Measurements from ENCODE around the gene BNIP2.

DNA sequence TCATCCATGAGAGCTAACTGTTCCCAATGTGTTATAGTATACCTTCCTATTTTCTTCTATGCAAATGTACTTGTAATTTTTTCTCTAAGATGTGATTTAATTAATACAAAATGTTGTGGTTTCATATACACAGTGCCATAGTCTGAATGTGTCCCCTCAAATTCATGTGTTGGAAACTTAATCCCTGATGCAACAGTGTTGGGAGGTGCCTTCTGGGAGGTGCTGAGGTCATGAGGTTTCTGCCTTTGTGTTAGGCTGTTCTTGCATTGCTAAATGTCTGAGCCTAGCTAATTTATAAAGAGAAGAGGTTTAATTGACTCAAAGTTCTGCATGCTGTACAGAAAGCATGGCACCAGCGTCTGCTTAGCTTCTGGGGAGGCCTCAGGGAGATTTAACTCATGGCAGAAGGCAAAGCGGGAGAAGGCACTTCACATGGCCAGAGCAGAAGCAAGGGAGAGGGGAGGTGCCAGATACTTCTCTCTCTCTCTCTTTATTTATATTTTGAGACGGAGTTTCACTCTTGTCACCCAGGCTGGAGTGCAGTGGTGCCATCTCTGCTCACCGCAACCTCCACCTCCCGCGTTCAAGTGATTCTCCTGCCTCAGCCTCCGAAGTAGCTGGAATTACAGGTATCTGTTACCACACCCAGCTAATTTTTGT lies 34.7 kb upstream of the BNIP2 start:
- TF ChIP-seq, protein P1, sequence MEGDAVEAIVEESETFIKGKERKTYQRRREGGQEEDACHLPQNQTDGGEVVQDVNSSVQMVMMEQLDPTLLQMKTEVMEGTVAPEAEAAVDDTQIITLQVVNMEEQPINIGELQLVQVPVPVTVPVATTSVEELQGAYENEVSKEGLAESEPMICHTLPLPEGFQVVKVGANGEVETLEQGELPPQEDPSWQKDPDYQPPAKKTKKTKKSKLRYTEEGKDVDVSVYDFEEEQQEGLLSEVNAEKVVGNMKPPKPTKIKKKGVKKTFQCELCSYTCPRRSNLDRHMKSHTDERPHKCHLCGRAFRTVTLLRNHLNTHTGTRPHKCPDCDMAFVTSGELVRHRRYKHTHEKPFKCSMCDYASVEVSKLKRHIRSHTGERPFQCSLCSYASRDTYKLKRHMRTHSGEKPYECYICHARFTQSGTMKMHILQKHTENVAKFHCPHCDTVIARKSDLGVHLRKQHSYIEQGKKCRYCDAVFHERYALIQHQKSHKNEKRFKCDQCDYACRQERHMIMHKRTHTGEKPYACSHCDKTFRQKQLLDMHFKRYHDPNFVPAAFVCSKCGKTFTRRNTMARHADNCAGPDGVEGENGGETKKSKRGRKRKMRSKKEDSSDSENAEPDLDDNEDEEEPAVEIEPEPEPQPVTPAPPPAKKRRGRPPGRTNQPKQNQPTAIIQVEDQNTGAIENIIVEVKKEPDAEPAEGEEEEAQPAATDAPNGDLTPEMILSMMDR (conservative IDR thresholded peaks at IDR 0.05; ENCODE audit: low read depth, low read length) = no peak
- no peak for TF ChIP-seq EZH2 (IDR thresholded peaks at IDR 0.05; ENCODE audit: borderline replicate concordance, low read depth, low read length, poor library complexity, severe bottlenecking)

Data from A673 (cell line).